Transverse colon (tissue), 4 donors: ENCODE measurements around the gene HSH2D.

Experiments
- POLR2A ChIP-seq: fragments of 450-650 bp; IDR thresholded peaks from one replicate; pipeline ENCODE4 v1.6.1; 2016; ENCODE audit warnings: antibody characterized with exemption, mild to moderate bottlenecking, moderate library complexity
- POLR2AphosphoS5 ChIP-seq, 3 donors: sonication (generic); formaldehyde crosslinking; IDR thresholded peaks; one replicate each; pipeline ENCODE4 v1.6.1; 2016; ENCODE audit warnings: antibody characterized with exemption in 3 of 3
- TF ChIP-seq, protein P1 (sequence below), 5 experiments: fragments of 200-600 bp in 3 of 5; fragments of 450-650 bp in 2 of 5; sonication (generic) in 3 of 5; IDR thresholded peaks; 1 replicate in 2 of 5; 2 replicates in 3 of 5; pipeline ENCODE4 v1.5.1; 2016 to 2017; ENCODE audit warnings: antibody characterized with exemption in 5 of 5, inconsistent platforms in 3 of 5, mild to moderate bottlenecking in 2 of 5, moderate library complexity in 1 of 5

- TF ChIP-seq, protein P1, sequence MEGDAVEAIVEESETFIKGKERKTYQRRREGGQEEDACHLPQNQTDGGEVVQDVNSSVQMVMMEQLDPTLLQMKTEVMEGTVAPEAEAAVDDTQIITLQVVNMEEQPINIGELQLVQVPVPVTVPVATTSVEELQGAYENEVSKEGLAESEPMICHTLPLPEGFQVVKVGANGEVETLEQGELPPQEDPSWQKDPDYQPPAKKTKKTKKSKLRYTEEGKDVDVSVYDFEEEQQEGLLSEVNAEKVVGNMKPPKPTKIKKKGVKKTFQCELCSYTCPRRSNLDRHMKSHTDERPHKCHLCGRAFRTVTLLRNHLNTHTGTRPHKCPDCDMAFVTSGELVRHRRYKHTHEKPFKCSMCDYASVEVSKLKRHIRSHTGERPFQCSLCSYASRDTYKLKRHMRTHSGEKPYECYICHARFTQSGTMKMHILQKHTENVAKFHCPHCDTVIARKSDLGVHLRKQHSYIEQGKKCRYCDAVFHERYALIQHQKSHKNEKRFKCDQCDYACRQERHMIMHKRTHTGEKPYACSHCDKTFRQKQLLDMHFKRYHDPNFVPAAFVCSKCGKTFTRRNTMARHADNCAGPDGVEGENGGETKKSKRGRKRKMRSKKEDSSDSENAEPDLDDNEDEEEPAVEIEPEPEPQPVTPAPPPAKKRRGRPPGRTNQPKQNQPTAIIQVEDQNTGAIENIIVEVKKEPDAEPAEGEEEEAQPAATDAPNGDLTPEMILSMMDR (IDR thresholded peaks at IDR 0.05) = no peak
- TF ChIP-seq POLR2A (no peak), POLR2AphosphoS5 (IDR thresholded peaks at IDR 0.05) (no peak)
Measured at GRCh38 chr19:16168465-16169081, 25.1 kb downstream of the HSH2D start.
